Suprapubic skin (tissue), 4 donors: Measurements from ENCODE around the gene IFFO2. TPM values are rescaled to one million over a fixed set of nuclear protein-coding genes. Genes with fewer than 3 reads are reported as not detected.
"Not testable (repeated sequence)": the region's sequence is repeated elsewhere in the genome, so short reads cannot be mapped to it uniquely, and the experiment has no call there.

Experiments used
- DNase-seq, 2 donors: peaks; one replicate each; pipeline ENCODE4 v3.0.0-alpha.2; 2019; ENCODE audit warnings: low spot score in 2 of 2
- H3K27ac ChIP-seq: fragments of 200-600 bp; sonication (generic); one replicate; pipeline ENCODE4 v1.5.1; 2019
- H3K27me3 ChIP-seq: fragments of 200-600 bp; sonication (generic); one replicate; pipeline ENCODE4 v1.5.1; 2019
- H3K36me3 ChIP-seq: fragments of 200-600 bp; sonication (generic); one replicate; pipeline ENCODE4 v1.5.1; 2019
- H3K4me1 ChIP-seq: fragments of 200-600 bp; sonication (generic); one replicate; pipeline ENCODE4 v1.5.1; 2019
- H3K4me3 ChIP-seq: fragments of 200-600 bp; sonication (generic); one replicate; pipeline ENCODE4 v1.5.1; 2019; ENCODE audit warnings: mild to moderate bottlenecking
- H3K9me3 ChIP-seq: fragments of 200-600 bp; sonication (generic); one replicate; pipeline ENCODE4 v1.5.1; 2019
- EP300 ChIP-seq: sonication (generic); formaldehyde crosslinking; IDR thresholded peaks from one replicate; pipeline ENCODE4 v1.6.1; 2017; ENCODE audit warnings: antibody characterized with exemption
- POLR2A ChIP-seq, 2 donors: fragments of 450-650 bp; IDR thresholded peaks; one replicate each; pipeline ENCODE4 v1.6.1; 2017; ENCODE audit warnings: antibody characterized with exemption in 2 of 2, mild to moderate bottlenecking in 2 of 2, moderate library complexity in 2 of 2
- POLR2AphosphoS5 ChIP-seq, 3 donors: sonication (generic); formaldehyde crosslinking; IDR thresholded peaks; one replicate each; pipeline ENCODE4 v1.6.1; 2017; ENCODE audit warnings: antibody characterized with exemption in 3 of 3
- WGBS: methylation state at CpG from one replicate; pipeline ENCODE4 v1.1.5; 2018; 5-methylcytosine and 5-hydroxymethylcytosine counted together
- total RNA-seq, 4 donors: library from RNA; depleted of rRNA; stranded (reverse); fragments of >200 nt; gene quantifications; one replicate each; pipeline ENCODE4 v1.1.0, GENCODE V29; 2016
- TF ChIP-seq, protein P1 (sequence below), 2 donors: fragments of 200-600 bp in 1 of 2; fragments of 450-650 bp in 1 of 2; sonication (generic) in 1 of 2; IDR thresholded peaks; one replicate each; pipeline ENCODE4 v1.5.1; 2016 to 2019; ENCODE audit warnings: antibody characterized with exemption in 2 of 2, mild to moderate bottlenecking in 1 of 2, moderate library complexity in 1 of 2

IFFO2 gene
- total RNA-seq, 4 donors from 2014 or later: 327 to 569 (median 449) TPM

DNA sequence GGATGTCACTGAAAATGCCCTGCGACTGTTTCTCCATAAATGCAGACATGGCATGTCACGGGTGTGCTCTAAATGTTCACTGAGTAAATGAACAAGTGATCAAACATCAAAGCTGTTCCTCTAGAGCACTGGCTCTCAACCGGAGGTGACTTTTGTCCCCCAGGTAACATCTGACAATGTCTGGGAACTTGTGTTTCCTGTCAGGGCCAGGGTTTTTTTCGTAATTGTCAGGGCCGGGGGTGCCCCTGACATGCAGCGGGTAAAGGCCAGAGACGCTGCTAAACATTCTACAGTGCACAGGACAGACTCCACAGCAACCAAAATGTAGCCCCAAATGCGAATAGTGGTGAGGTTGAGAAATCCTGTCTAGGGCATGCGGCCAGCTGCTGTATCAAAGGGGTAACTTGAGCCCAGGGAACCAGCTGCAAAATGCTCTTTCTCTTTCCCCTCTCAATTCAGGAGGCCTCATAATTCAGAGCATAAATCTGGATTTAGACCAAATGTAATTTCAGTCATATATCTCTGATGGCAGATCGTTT is 56.1 kb downstream of the IFFO2 start:
- Histone ChIP-seq H3K27me3 (no peaks in the 10 kb centered on the region), H3K36me3 (peaks cover 8% of the 10 kb centered on the region), H3K4me1 (peaks cover 40% of the 10 kb centered on the region), H3K4me3 (no peak overlapping the region), H3K9me3 (no peaks in the 10 kb centered on the region), H3K27ac (no peak overlapping the region)
- no peak for DNase-seq
- WGBS: 67% methylated on average over 10 of the region's 10 CpGs
- TF ChIP-seq EP300 (no peak), POLR2A (IDR thresholded peaks at IDR 0.05) (no peak), POLR2AphosphoS5 (IDR thresholded peaks at IDR 0.05) (no peak)
- TF ChIP-seq, protein P1, sequence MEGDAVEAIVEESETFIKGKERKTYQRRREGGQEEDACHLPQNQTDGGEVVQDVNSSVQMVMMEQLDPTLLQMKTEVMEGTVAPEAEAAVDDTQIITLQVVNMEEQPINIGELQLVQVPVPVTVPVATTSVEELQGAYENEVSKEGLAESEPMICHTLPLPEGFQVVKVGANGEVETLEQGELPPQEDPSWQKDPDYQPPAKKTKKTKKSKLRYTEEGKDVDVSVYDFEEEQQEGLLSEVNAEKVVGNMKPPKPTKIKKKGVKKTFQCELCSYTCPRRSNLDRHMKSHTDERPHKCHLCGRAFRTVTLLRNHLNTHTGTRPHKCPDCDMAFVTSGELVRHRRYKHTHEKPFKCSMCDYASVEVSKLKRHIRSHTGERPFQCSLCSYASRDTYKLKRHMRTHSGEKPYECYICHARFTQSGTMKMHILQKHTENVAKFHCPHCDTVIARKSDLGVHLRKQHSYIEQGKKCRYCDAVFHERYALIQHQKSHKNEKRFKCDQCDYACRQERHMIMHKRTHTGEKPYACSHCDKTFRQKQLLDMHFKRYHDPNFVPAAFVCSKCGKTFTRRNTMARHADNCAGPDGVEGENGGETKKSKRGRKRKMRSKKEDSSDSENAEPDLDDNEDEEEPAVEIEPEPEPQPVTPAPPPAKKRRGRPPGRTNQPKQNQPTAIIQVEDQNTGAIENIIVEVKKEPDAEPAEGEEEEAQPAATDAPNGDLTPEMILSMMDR (IDR thresholded peaks at IDR 0.05): no peak

DNA sequence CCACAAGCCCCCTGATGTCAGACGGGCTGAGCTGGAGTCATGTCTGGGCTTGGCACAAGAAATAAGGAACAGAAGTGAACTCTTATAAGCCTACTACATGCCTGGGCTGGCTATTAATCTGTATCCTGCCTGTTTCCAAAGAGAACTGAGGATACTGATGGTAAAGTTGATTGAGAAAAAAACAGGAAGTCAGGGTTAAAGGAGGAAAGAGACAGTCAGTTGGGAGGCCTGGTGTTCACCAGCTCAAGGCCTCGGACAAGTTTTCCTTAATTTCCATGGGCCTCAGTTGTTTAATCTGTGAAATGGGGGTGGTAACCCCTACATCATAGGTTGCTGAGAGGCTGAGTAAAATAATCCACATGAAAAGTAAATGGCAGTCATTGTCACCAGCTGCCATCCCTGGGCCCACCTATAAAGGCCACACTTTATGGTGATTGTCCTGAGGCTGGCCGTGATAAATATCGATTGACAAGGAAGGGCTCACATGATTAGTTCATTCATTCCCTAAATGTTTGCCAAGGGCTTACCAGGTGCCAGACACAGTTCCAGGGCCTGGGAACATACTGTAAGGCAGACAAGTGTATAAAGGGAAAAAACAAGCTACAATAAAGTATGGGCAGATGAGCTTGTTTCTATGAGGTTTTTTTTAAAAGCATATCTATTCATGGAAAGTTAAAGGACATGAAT is 57.0 kb downstream of the IFFO2 start:
- Histone ChIP-seq H3K27ac (no peak overlapping the region), H3K9me3 (no peaks in the 10 kb centered on the region), H3K4me3 (no peak overlapping the region), H3K36me3 (no peaks in the 10 kb centered on the region), H3K27me3 (no peaks in the 10 kb centered on the region), H3K4me1 (peaks cover 46% of the 10 kb centered on the region)
- DNase-seq: no peak
- TF ChIP-seq, protein P1 (IDR thresholded peaks at IDR 0.05): no peak
- TF ChIP-seq POLR2A (IDR thresholded peaks at IDR 0.05): no peak
- WGBS: 66% methylated on average over 4 of the region's 4 CpGs

DNA sequence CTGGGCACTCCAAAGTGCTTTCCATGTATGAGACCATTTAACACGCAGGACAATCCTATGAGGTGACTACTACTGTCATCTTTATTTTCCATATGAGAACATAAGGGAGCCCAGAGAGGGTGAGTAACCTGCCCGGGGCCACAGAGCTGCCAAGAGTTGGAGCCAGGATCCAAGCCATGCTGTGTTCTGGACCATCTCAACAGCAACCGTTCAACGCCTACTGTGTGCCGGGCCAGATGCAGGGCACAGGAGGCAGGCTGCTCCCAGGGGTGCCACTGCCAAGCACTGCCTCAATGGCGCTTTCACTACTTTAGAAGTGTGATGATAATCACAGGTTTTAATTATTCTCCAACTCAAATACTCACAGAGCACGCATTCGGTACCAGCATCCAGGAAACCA is 57.9 kb downstream of the IFFO2 start:
- H3K4me3 ChIP-seq: no peak overlapping the region
- no peaks in the 10 kb centered on the region for H3K27me3 ChIP-seq
- H3K27ac ChIP-seq: no peak overlapping the region
- no peak for DNase-seq
- peaks cover 42% of the 10 kb centered on the region for H3K4me1 ChIP-seq
- no peaks in the 10 kb centered on the region for H3K9me3 ChIP-seq
- no peaks in the 10 kb centered on the region for H3K36me3 ChIP-seq
- TF ChIP-seq, protein P1 (IDR thresholded peaks at IDR 0.05): no peak
- TF ChIP-seq POLR2AphosphoS5 (IDR thresholded peaks at IDR 0.05) (no peak), POLR2A (IDR thresholded peaks at IDR 0.05) (no peak), EP300 (no peak)
- WGBS: 93% methylated on average over 8 of the region's 8 CpGs

DNA sequence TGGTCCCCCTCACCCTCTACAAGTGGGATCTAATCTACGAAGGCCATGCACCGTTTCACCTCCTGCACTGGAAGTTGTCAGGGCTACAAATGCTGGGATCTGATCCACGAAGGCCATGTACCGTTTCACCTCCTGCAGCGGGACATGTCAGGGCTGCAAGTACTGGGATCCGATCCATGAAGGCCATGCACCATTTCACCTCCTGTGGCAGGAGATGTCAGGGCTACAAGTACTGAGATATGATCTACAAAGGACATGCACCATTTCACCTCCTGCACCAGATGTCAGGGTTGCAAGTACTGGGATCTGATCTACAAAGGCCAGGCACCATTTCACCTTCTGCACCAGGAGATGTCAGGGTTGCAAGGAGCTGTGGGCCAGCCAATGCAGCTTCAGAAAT is 61.2 kb downstream of the IFFO2 start:
- Histone ChIP-seq H3K27ac (no peak overlapping the region), H3K9me3 (no peaks in the 10 kb centered on the region), H3K27me3 (no peaks in the 10 kb centered on the region), H3K4me3 (no peak overlapping the region), H3K36me3 (no peaks in the 10 kb centered on the region), H3K4me1 (peaks cover 15% of the 10 kb centered on the region)
- 60% methylated on average over 3 of the region's 6 CpGs for WGBS
- no peak for DNase-seq
- TF ChIP-seq POLR2AphosphoS5 (IDR thresholded peaks at IDR 0.05) (no peak), EP300 (no peak), POLR2A (IDR thresholded peaks at IDR 0.05) (no peak)
- TF ChIP-seq, protein P1 (IDR thresholded peaks at IDR 0.05): no peak

DNA sequence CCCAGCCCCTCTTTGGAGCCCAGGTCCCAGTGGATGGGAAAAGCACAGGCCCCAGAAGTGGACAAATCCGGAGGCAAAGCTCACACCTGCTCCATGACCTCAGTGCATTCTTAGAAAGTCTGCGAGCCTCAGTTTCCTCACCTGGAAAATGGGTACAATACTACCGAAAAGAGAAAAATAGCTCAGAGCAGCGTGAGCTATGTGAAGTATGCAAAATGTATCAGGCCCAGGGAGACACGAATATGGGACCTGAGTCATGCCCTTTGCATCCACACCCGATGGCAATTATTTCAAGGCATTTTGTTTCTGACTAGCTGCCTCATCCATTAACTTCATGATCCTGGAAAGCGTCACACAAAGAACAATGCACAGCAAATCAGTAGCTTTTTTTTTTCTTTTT is 63.4 kb downstream of the IFFO2 start:
- 73% methylated on average over 7 of the region's 7 CpGs for WGBS
- Histone ChIP-seq H3K9me3 (no peaks in the 10 kb centered on the region), H3K27me3 (no peaks in the 10 kb centered on the region), H3K27ac (no peak overlapping the region), H3K4me3 (no peak overlapping the region), H3K36me3 (peaks cover 4% of the 10 kb centered on the region), H3K4me1 (peaks cover 9% of the 10 kb centered on the region)
- TF ChIP-seq POLR2AphosphoS5 (IDR thresholded peaks at IDR 0.05) (no peak), POLR2A (IDR thresholded peaks at IDR 0.05) (no peak), EP300 (no peak)
- TF ChIP-seq, protein P1 (IDR thresholded peaks at IDR 0.05): no peak
- no peak for DNase-seq

DNA sequence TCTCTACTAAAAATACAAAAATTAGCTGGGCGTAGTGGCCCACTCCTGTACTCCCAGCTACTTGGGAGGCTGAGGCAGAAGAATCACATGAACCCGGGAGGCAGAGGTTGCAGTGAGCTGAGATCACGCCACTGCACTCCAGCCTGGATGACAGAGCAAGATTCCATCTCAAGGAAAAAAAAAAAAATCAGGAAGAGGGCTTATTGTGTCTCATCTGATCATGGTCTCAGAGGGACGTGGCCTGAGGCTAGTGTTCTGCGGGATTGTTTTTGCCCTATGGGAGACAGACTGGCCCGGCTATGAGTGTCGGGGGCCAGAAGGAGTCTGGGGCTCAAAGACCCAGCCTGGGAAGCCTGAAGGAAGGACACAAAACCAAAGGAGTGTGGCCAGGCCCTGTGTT is 64.6 kb downstream of the IFFO2 start:
- not testable (repeated sequence) for H3K4me3 ChIP-seq, DNase-seq, H3K9me3 ChIP-seq, H3K4me1 ChIP-seq, H3K27me3 ChIP-seq, H3K27ac ChIP-seq, H3K36me3 ChIP-seq
- WGBS: 74% methylated on average over 7 of the region's 7 CpGs
